BJ (cell line): Measurements from ENCODE around the gene CD3E. TPM values are rescaled to one million over a fixed set of nuclear protein-coding genes. Genes with fewer than 3 reads are reported as not detected.

Experiments used
- CTCF ChIA-PET: fragments of 350-600 bp; formaldehyde crosslinking; extraction: SDS; loops from one replicate; lab custom pipeline; 2021; ENCODE audit warnings: antibody characterized with exemption, inconsistent platforms; lab: Yijun Ruan, JAX
- POLR2A ChIA-PET: fragments of 300-600 bp; sonication (Branson Sonifier 250); formaldehyde crosslinking; extraction: SDS; loops from one replicate; lab custom pipeline; 2021; ENCODE audit warnings: antibody characterized with exemption; lab: Charles Lee
- DNase-seq: peaks from one replicate; pipeline ENCODE4 v3.0.0-alpha.2; 2011; ENCODE audit warnings: low read depth
- H3K27me3 ChIP-seq: 2 replicates; pipeline ENCODE4 v1.6.0; 2011; ENCODE audit warnings: low read length; ENCODE audit not compliant: control insufficient read depth, insufficient read depth
- H3K36me3 ChIP-seq: 2 replicates; pipeline ENCODE4 v1.5.1; 2011; ENCODE audit warnings: low read length; ENCODE audit not compliant: control insufficient read depth, insufficient read depth
- H3K4me3 ChIP-seq: 2 replicates; pipeline ENCODE4 v1.5.1; 2011; ENCODE audit warnings: low read depth, mild to moderate bottlenecking, control low read depth, low read length
- polyA plus RNA-seq: library from polyadenylated mRNA; depleted of rRNA; stranded (reverse); fragments of >200 nt; gene quantifications from 2 replicates; pipeline ENCODE4 v1.2.3, GENCODE V29; 2011
- TF ChIP-seq, protein P1 (sequence below): IDR thresholded peaks from 2 replicates; pipeline ENCODE4 v1.5.1; 2011; ENCODE audit warnings: low read depth, mild to moderate bottlenecking, control low read depth, inconsistent platforms, low read length, moderate library complexity; ENCODE audit not compliant: insufficient read depth

CD3E gene
- polyA plus RNA-seq, 1 experiment: not detected

DNA sequence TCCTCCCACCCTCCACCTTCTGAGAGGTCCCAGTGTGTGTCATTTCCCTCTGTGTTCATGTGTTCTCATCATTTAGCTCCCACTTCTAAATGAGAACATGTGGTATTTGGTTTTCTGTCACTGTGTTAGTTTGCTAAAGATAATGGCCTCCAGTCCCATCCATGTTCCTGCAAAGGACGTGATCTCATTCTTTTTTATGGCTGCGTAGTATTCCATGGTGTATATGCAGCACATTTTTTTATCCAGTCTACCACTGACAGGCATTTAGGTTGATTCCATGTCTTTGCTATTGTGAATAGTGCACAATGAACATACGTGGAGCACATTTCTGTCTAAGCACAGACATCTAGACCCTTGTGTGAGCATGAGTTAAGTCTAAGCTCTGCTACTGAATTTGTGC lies 5.7 kb downstream of the CD3E start:
- ChIA-PET POLR2A (no interaction called here), CTCF (no interaction called here)
- TF ChIP-seq, protein P1, sequence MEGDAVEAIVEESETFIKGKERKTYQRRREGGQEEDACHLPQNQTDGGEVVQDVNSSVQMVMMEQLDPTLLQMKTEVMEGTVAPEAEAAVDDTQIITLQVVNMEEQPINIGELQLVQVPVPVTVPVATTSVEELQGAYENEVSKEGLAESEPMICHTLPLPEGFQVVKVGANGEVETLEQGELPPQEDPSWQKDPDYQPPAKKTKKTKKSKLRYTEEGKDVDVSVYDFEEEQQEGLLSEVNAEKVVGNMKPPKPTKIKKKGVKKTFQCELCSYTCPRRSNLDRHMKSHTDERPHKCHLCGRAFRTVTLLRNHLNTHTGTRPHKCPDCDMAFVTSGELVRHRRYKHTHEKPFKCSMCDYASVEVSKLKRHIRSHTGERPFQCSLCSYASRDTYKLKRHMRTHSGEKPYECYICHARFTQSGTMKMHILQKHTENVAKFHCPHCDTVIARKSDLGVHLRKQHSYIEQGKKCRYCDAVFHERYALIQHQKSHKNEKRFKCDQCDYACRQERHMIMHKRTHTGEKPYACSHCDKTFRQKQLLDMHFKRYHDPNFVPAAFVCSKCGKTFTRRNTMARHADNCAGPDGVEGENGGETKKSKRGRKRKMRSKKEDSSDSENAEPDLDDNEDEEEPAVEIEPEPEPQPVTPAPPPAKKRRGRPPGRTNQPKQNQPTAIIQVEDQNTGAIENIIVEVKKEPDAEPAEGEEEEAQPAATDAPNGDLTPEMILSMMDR: no peak
- peaks cover 7% of the 10 kb centered on the region for H3K27me3 ChIP-seq
- no peaks in the 10 kb centered on the region for H3K36me3 ChIP-seq
- no peak overlapping the region for H3K4me3 ChIP-seq
- DNase-seq: no peak

DNA sequence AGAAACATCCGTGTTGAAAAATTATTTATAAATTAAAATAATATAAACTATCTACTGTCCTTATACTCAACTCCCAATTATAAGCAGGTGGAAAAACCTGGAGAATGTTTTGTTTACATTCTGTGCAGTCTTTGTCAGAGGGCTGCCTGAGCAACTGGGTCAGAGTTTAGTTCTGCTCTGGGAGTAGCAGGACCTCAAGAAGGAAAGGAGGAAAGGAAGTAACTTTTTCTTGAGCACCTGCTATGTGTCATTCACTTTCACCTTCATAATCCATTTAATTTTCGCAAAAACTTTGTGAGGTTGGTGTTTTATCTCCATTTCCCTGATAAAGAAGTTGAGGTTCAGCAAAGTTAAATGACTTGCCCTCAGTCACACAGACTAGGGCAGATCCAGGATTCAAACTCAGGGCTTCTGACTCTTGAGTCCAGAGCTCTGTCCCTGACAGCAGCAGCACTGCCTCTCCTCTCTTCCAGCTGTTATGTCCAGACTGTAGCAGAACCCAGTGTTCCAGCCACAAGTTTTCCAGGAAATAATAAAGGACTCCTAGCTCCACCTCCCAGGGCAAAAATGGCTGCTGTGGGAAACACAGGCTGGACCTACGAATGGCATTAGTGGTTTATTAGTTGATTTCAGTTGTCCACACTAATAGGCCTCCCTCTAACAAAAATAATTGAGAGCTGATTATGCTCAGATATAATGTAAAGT lies 6.4 kb downstream of the CD3E start:
- CTCF ChIA-PET: interaction anchor here (1.0 kb wide), 1 partner anchor 11 kb away, joined by 4 read pairs; no protein-coding TSS in a partner anchor
- TF ChIP-seq, protein P1: no peak
- POLR2A ChIA-PET: interaction anchor here (0.5 kb wide), 1 partner anchor 27 kb away, joined by 4 read pairs; no protein-coding TSS in a partner anchor

DNA sequence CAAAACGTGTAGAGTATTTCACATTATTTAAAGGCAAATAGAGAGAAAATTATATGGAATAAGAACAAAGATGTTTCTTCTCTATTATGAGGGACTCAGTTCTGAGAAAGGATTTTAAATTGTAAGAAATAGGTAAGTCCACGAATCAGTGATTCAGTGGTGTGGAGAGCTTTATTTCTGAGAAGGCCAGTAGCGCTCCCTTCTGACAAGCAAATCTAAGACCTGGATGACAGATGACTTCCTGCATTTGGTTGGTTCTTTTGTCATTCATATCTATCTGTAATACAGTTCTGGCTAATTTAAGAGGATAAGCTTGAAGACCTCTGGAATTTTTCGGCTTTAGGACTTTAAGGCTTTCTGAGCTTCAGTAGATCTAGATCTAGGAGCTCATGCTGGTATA lies 7.0 kb downstream of the CD3E start:
- Histone ChIP-seq H3K36me3 (no peaks in the 10 kb centered on the region), H3K27me3 (peaks cover 9% of the 10 kb centered on the region), H3K4me3 (no peak overlapping the region)
- CTCF ChIA-PET: interaction anchor here (1.0 kb wide), 1 partner anchor 12 kb away, joined by 4 read pairs; no protein-coding TSS in a partner anchor
- POLR2A ChIA-PET: interaction anchor here (0.5 kb wide), 1 partner anchor 26 kb away, joined by 4 read pairs; no protein-coding TSS in a partner anchor
- DNase-seq: no peak
- TF ChIP-seq, protein P1: no peak

More for the DNA sequence above, 6.4 kb downstream of the CD3E start:
- Histone ChIP-seq H3K4me3 (no peak overlapping the region), H3K27me3 (peaks cover 9% of the 10 kb centered on the region), H3K36me3 (no peaks in the 10 kb centered on the region)
- DNase-seq: no peak

DNA sequence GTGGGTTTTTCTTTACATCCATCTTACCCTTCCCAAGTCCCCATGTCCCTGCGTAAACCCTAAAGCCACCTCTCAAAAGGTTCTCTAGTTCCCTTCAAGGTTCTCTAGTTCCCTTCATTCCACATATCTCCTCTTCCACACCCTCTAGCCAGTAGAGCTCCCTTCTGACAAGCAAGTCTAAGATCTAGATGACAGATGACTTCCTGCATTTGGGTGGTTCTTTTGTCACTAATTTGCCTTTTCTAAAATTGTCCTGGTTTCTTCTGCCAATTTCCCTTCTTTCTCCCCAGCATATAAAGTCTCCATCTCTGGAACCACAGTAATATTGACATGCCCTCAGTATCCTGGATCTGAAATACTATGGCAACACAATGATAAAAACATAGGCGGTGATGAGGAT lies 7.8 kb downstream of the CD3E start:
- DNase-seq: no peak
- Histone ChIP-seq H3K27me3 (peaks cover 9% of the 10 kb centered on the region), H3K36me3 (no peaks in the 10 kb centered on the region), H3K4me3 (no peak overlapping the region)
- POLR2A ChIA-PET: no interaction called here
- TF ChIP-seq, protein P1: no peak
- CTCF ChIA-PET: interaction anchor here (1.0 kb wide), 1 partner anchor 23 kb away, joined by 3 read pairs; no protein-coding TSS in a partner anchor

DNA sequence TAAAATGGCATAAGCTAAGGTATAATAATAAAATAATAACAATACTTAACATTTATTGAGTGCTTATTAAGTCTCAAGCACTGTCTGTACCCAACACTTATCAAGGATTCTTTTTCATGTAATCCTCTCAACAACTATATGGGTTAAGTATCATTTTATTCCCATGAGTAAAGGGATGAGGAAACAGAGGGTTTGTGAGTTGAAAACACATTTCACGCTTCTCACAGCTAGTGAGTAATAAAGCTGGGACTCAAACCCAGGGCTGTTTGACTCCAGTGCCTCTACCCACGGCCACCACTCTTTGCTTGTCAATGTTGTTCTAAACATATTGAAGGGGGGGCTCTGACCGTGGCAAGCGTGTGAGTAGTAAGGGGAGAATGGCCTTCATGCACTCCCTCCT lies 8.7 kb downstream of the CD3E start:
- DNase-seq: no peak
- H3K27me3 ChIP-seq: peaks cover 10% of the 10 kb centered on the region
- ChIA-PET CTCF (interaction anchor here (1.0 kb wide), 1 partner anchor 23 kb away, joined by 3 read pairs; no protein-coding TSS in a partner anchor), POLR2A (no interaction called here)
- H3K4me3 ChIP-seq: no peak overlapping the region
- TF ChIP-seq, protein P1: no peak
- no peaks in the 10 kb centered on the region for H3K36me3 ChIP-seq
